ENCODE data around the gene OAS3.

DNA sequence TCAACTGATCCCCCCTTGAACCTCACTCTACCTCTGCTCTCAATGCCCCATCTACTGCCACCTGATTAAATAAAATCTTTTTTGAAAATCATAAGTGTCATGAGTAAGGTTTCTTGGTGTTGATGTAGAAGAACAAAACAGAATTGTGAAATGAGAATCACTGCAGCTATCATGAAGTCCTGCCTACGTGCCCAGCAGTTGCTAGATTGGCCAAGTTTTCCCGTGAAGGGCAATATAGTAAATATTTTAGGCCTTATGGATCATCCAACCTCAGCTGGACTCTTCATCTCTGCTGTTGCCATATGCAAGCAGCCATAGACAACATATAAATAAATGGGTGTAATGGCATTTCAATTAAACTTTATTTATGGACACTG is 5.2 kb upstream of the OAS3 start:
- TF ChIP-seq, protein P1, sequence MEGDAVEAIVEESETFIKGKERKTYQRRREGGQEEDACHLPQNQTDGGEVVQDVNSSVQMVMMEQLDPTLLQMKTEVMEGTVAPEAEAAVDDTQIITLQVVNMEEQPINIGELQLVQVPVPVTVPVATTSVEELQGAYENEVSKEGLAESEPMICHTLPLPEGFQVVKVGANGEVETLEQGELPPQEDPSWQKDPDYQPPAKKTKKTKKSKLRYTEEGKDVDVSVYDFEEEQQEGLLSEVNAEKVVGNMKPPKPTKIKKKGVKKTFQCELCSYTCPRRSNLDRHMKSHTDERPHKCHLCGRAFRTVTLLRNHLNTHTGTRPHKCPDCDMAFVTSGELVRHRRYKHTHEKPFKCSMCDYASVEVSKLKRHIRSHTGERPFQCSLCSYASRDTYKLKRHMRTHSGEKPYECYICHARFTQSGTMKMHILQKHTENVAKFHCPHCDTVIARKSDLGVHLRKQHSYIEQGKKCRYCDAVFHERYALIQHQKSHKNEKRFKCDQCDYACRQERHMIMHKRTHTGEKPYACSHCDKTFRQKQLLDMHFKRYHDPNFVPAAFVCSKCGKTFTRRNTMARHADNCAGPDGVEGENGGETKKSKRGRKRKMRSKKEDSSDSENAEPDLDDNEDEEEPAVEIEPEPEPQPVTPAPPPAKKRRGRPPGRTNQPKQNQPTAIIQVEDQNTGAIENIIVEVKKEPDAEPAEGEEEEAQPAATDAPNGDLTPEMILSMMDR (IDR thresholded peaks at IDR 0.05 in 8 of 11, conservative IDR thresholded peaks at IDR 0.05 in 3 of 11) = no peak
- no peak for TF ChIP-seq POLR2A (IDR thresholded peaks at IDR 0.05)
- no peak for TF ChIP-seq POLR2AphosphoS5 (IDR thresholded peaks at IDR 0.05)

All from spleen (tissue), 7 donors.